GM12878 (cell line): ENCODE results near the gene PIK3R2. TPM values are rescaled to one million over a fixed set of nuclear protein-coding genes. Genes with fewer than 3 reads are reported as not detected.

ENCODE experiments used
- ATAC-seq: fragments of 200-7000 bp; cut with Tn5 transposase; 3 replicates; pipeline ENCODE4 v1.9.1; 2020; ENCODE audit warnings: mild to moderate bottlenecking, moderate library complexity
- BruUV-seq: library from RNA; stranded (reverse); fragments of 400-500 nt; replicated peaks from 2 replicates; lab custom pipeline; 2021; lab: Mats Ljungman, UMichigan
- CTCF ChIA-PET: fragments of 300-600 bp; sonication (Branson Sonifier 250); formaldehyde crosslinking; extraction: SDS; loops from one replicate; lab custom pipeline; 2021; ENCODE audit warnings: inconsistent platforms; lab: Yijun Ruan, JAX
- POLR2A ChIA-PET: fragments of 350-600 bp; formaldehyde crosslinking; extraction: SDS; loops from one replicate; lab custom pipeline; 2021; ENCODE audit warnings: inconsistent platforms; lab: Charles Lee
- RAD21 ChIA-PET: fragments of 300-600 bp; sonication (Branson Sonifier 250); formaldehyde crosslinking; loops from one replicate; lab custom pipeline; 2023; ENCODE audit warnings: antibody characterized with exemption; ENCODE audit not compliant: unreplicated experiment; lab: Charles Lee
- SMC1A ChIA-PET: fragments of 300-600 bp; sonication (Branson Sonifier 250); formaldehyde crosslinking; loops from one replicate; lab custom pipeline; 2023; ENCODE audit not compliant: unreplicated experiment, uncharacterized antibody; lab: Charles Lee
- DNase-seq: peaks from one replicate; pipeline ENCODE4 v3.0.0-alpha.2; 2011; ENCODE audit warnings: low read depth, low spot score
- FAIRE-seq: peaks from 3 replicates; lab custom pipeline; 2011; peaks lifted over from hg19 to GRCh38; lab: Jason Lieb, UNC
- H2AFZ ChIP-seq: 2 replicates; pipeline ENCODE4 v1.6.0; 2011; ENCODE audit warnings: low read depth, low read length, control low read depth; ENCODE audit not compliant: control insufficient read depth
- H3K27ac ChIP-seq: 2 replicates; pipeline ENCODE4 v1.5.1; 2011; ENCODE audit warnings: control low read depth; ENCODE audit not compliant: control insufficient read depth, insufficient read depth
- H3K27me3 ChIP-seq, 2 experiments: replicated peaks in 1 of 2; 2 replicates each; pipeline versions ENCODE4 v1.6.0 to v1.6.1; 2011; ENCODE audit warnings: low read length in 1 of 2; ENCODE audit not compliant: control insufficient read depth in 2 of 2, insufficient read depth in 2 of 2
- H3K36me3 ChIP-seq, 2 experiments: 2 replicates each; pipeline ENCODE4 v1.5.1; 2011; ENCODE audit warnings: low read length in 1 of 2; ENCODE audit not compliant: control insufficient read depth in 2 of 2, insufficient read depth in 2 of 2
- H3K4me1 ChIP-seq: 2 replicates; pipeline ENCODE4 v1.6.1; 2011; ENCODE audit warnings: mild to moderate bottlenecking, low read length, moderate library complexity, mixed read lengths; ENCODE audit not compliant: control insufficient read depth, insufficient read depth
- H3K4me2 ChIP-seq: 2 replicates; pipeline ENCODE4 v1.6.0; 2011; ENCODE audit warnings: control low read depth; ENCODE audit not compliant: control insufficient read depth, insufficient read depth
- H3K4me3 ChIP-seq: fragments of 200-600 bp; sonication (generic); 2 replicates; pipeline ENCODE4 v1.5.1; 2016
- H3K79me2 ChIP-seq: 2 replicates; pipeline ENCODE4 v1.6.0; 2011; ENCODE audit warnings: low read length; ENCODE audit not compliant: control insufficient read depth, insufficient read depth
- H3K9ac ChIP-seq: 2 replicates; pipeline ENCODE4 v1.8.0; 2011; ENCODE audit warnings: low read length, control low read depth, mixed read lengths; ENCODE audit not compliant: control insufficient read depth, insufficient read depth
- H3K9me3 ChIP-seq: replicated peaks from 3 replicates; pipeline ENCODE4 v1.5.1; 2011; ENCODE audit warnings: mild to moderate bottlenecking, low read length; ENCODE audit not compliant: control insufficient read depth, insufficient read depth
- H4K20me1 ChIP-seq: 2 replicates; pipeline ENCODE4 v1.6.0; 2011; ENCODE audit not compliant: control insufficient read depth, insufficient read depth
- BHLHE40 ChIP-seq, 2 experiments: fragments of 450-650 bp in 1 of 2; IDR thresholded peaks; 2 replicates each; pipeline ENCODE4 v1.6.1; 2011 to 2017; ENCODE audit warnings: low read depth in 2 of 2, borderline replicate concordance in 1 of 2, improper control_type of control experiment in 1 of 2, low read length in 1 of 2, mild to moderate bottlenecking in 1 of 2
- HDGF ChIP-seq: fragments of 450-650 bp; IDR thresholded peaks from 2 replicates; pipeline ENCODE4 v1.6.1; 2016; ENCODE audit warnings: antibody characterized with exemption
- IRF4 ChIP-seq: IDR thresholded peaks from 2 replicates; pipeline ENCODE4 v1.6.1; 2011; ENCODE audit warnings: low read depth, low read length
- RAD21 ChIP-seq: IDR thresholded peaks from 2 replicates; pipeline ENCODE4 v1.6.1; 2011; ENCODE audit warnings: mild to moderate bottlenecking, low read depth, low read length, moderate library complexity; ENCODE audit not compliant: insufficient read depth
- RUNX3 ChIP-seq: IDR thresholded peaks from 2 replicates; pipeline ENCODE4 v1.6.1; 2012; ENCODE audit warnings: low read length, inconsistent platforms
- SMARCA5 ChIP-seq: fragments of 450-650 bp; IDR thresholded peaks from 2 replicates; pipeline ENCODE4 v1.6.1; 2017; ENCODE audit warnings: mild to moderate bottlenecking
- SMC3 ChIP-seq: IDR thresholded peaks from 2 replicates; pipeline ENCODE4 v1.6.1; 2011; ENCODE audit warnings: low read length, improper control_type of control experiment, borderline replicate concordance
- SPI1 ChIP-seq: IDR thresholded peaks from 2 replicates; pipeline ENCODE4 v1.6.1; 2011; ENCODE audit warnings: low read depth, mild to moderate bottlenecking, low read length, moderate library complexity, borderline replicate concordance; ENCODE audit not compliant: insufficient read depth
- YY1 ChIP-seq: IDR thresholded peaks from 2 replicates; pipeline ENCODE4 v1.6.1; 2011; ENCODE audit warnings: low read depth, mild to moderate bottlenecking, low read length
- ZSCAN29 ChIP-seq: fragments of 450-650 bp; IDR thresholded peaks from 2 replicates; pipeline ENCODE4 v1.6.1; 2017; ENCODE audit warnings: mild to moderate bottlenecking, moderate library complexity
- WGBS: methylation state at CpG from one replicate; pipeline ENCODE4 v1.1.6; 2016; ENCODE audit warnings: low lambda C conversion rate; ENCODE audit not compliant: insufficient replicate concordance, insufficient coverage; ENCODE audit errors: missing lambda C conversion rate; 5-methylcytosine and 5-hydroxymethylcytosine counted together
- in situ Hi-C: fragments of 300-500 bp; cut with MboI; formaldehyde crosslinking; loops from 9 replicates; pipeline ENCODE4 v1.14.3; 2018; ENCODE audit warnings: mixed read lengths
- intact Hi-C: fragments of 100-400 bp; cut with micrococcal nuclease; formaldehyde crosslinking; loops from one replicate; pipeline ENCODE4 v1.14.2; 2022; ENCODE audit not compliant: unreplicated experiment
- polyA plus RNA-seq, 11 experiments: library from polyadenylated mRNA; depleted of rRNA in 4 of 11; unstranded in 6 of 11; stranded (reverse) in 5 of 11; fragments of >200 nt; fragmentation: Nextera tagmentation in 4 of 11; fragmentation: Illumina TruSeq in 1 of 11; extraction: Ambion mirVana in 4 of 11; extraction: Trizol in 1 of 11; gene quantifications; 1 replicate in 1 of 11; 2 replicates in 10 of 11; pipeline versions ENCODE4 v1.2.1 to v1.2.3, GENCODE V29; 2011 to 2016; ENCODE audit warnings: inconsistent platforms in 2 of 11, missing spikeins in 2 of 11, low read depth in 1 of 11
- total RNA-seq, 4 experiments: library from RNA; depleted of rRNA in 3 of 4; stranded (reverse); fragments of >200 nt in 3 of 4; fragmentation: Illumina TruSeq in 1 of 4; extraction: Trizol in 1 of 4; gene quantifications; 2 replicates each; pipeline versions ENCODE4 v1.2.1 to v1.2.3, GENCODE V29; 2013 to 2021
- TF ChIP-seq, protein P1 (sequence below), 3 experiments: IDR thresholded peaks in 2 of 3; conservative IDR thresholded peaks in 1 of 3; 2 replicates each; pipeline ENCODE4 v1.5.1; 2011; ENCODE audit warnings: low read depth in 3 of 3, low read length in 3 of 3, mild to moderate bottlenecking in 3 of 3, control low read depth in 2 of 3, moderate library complexity in 2 of 3, inconsistent platforms in 1 of 3, mixed read lengths in 1 of 3; ENCODE audit not compliant: control insufficient read depth in 2 of 3, insufficient read depth in 1 of 3; ENCODE audit errors: extremely low read depth in 1 of 3

The PIK3R2 gene
- total and polyA plus RNA-seq, 10 of the 15 experiments (the other 5 are each of a cell fraction or from before 2014, with no cell fraction given): 0.26 to 22.6 (median 2.5) TPM

DNA sequence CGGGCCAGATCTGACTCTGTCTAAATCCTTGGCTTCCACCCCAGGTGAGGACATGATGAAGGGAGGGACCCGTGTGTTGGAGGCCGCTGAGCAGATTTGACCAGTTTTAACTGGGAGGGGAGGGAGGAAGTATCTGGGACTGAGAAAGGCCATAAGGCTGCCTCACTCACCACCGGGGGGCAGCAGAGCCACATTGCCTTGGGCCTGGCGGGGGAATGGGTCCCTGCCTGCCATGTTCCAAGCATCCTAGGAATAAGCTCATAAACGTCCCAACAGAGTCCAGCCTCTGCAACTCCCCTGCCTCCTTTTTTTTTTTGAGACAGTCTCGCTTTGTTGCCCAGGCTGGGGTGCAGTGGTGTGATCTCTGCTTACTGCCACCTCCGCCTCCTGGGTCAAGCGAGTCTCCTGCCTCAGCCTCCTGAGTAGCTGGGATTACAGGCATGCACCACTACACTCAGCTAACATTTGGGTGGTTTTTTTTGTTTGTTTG, 39.9 kb upstream of the PIK3R2 start:
- H4K20me1 ChIP-seq: no peaks in the 10 kb centered on the region
- ChIA-PET POLR2A (interaction anchor here (1.0 kb wide), 1 partner anchor 12 kb away, joined by 3 read pairs; no protein-coding TSS in a partner anchor), RAD21 (interaction anchor here (0.7 to 2.3 kb wide), 12 partner anchors 9 to 302 kb away, joined by 3 to 13 read pairs (median 3); partner anchors contain the start of genes MPV17L2 and RAB3A), CTCF (interaction anchor here (0.6 to 6.3 kb wide), 33 partner anchors 9 to 625 kb away, joined by 3 to 48 read pairs (median 4); partner anchors contain the start of genes ARRDC2, LSM4, MAST3 and MPV17L2), SMC1A (interaction anchor here (0.8 to 1.2 kb wide), 7 partner anchors 26 to 92 kb away, joined by 3 to 5 read pairs (median 4); partner anchors contain the start of genes IL12RB1 and PIK3R2)
- ATAC-seq: peak; percentile 76
- H2AFZ ChIP-seq: no peak overlapping the region
- H3K9me3 ChIP-seq: no peaks in the 10 kb centered on the region
- peak overlapping the region; percentile 48; the same call in 1 of the 2 replicates for H3K27ac ChIP-seq
- no peaks in the 10 kb centered on the region for H3K27me3 ChIP-seq
- peak; percentile 71 for FAIRE-seq
- peaks cover 3% of the 10 kb centered on the region for H3K79me2 ChIP-seq
- H3K36me3 ChIP-seq: peaks cover 3 to 22% of the 10 kb centered on the region in 2 experiments
- intact Hi-C loops: loop anchor here (1.0 kb wide), 3 partner anchors 39 to 138 kb away; no protein-coding TSS in a partner anchor
- no peak for DNase-seq
- H3K4me3 ChIP-seq: no peak overlapping the region
- no peak overlapping the region for H3K9ac ChIP-seq
- no peak overlapping the region for H3K4me2 ChIP-seq
- no TSS peak for BruUV-seq
- 31% methylated on average over 9 of the region's 9 CpGs for WGBS
- in situ Hi-C loops: no loop called here
- TF ChIP-seq ZSCAN29 (no peak), SMC3 (peak; percentile 77), SPI1 (peak; percentile 65; the same call in 1 of the 2 replicates), IRF4 (0 out of 2 replicates have a peak, but pooled peaks have one; percentile 17), RAD21 (peak; percentile 84), BHLHE40 (IDR thresholded peaks at IDR 0.05; ENCODE audit: borderline replicate concordance in 1 of 2, low read depth in 2 of 2, low read length in 1 of 2) (peak in 1 of 2 experiments; percentile 20; a peak in 1 of 4 replicates), YY1 (peak; percentile 85), RUNX3 (no peak), HDGF (no peak), SMARCA5 (peak; percentile 81; the same call in 1 of the 2 replicates)
- TF ChIP-seq, protein P1, sequence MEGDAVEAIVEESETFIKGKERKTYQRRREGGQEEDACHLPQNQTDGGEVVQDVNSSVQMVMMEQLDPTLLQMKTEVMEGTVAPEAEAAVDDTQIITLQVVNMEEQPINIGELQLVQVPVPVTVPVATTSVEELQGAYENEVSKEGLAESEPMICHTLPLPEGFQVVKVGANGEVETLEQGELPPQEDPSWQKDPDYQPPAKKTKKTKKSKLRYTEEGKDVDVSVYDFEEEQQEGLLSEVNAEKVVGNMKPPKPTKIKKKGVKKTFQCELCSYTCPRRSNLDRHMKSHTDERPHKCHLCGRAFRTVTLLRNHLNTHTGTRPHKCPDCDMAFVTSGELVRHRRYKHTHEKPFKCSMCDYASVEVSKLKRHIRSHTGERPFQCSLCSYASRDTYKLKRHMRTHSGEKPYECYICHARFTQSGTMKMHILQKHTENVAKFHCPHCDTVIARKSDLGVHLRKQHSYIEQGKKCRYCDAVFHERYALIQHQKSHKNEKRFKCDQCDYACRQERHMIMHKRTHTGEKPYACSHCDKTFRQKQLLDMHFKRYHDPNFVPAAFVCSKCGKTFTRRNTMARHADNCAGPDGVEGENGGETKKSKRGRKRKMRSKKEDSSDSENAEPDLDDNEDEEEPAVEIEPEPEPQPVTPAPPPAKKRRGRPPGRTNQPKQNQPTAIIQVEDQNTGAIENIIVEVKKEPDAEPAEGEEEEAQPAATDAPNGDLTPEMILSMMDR (IDR thresholded peaks at IDR 0.05 in 2 of 3, conservative IDR thresholded peaks at IDR 0.05 in 1 of 3; ENCODE audit: control insufficient read depth in 2 of 3, extremely low read depth in 1 of 3, insufficient read depth in 1 of 3, low read depth in 3 of 3, low read length in 3 of 3): peak; percentile 88 to 93 (median 91)
- H3K4me1 ChIP-seq: peaks cover 29% of the 10 kb centered on the region
